Progenitor cell of endocrine pancreas (in vitro differentiated cells): Measurements from ENCODE around the gene EHBP1. TPM values are rescaled to one million over a fixed set of nuclear protein-coding genes. Genes with fewer than 3 reads are reported as not detected.

Experiments
- DNase-seq: peaks from one replicate; pipeline ENCODE4 v3.0.0; 2021; ENCODE audit warnings: low spot score; ENCODE audit not compliant: unreplicated experiment
- H3K27ac Mint-ChIP-seq: 2 replicates; pipeline ENCODE4 v1.8.0; 2021; ENCODE audit warnings: mild to moderate bottlenecking, moderate library complexity, mixed read lengths
- H3K27me3 Mint-ChIP-seq: 2 replicates; pipeline ENCODE4 v1.8.0; 2021; ENCODE audit warnings: mixed read lengths
- H3K36me3 Mint-ChIP-seq: 2 replicates; pipeline ENCODE4 v1.8.0; 2022; ENCODE audit warnings: mixed read lengths; ENCODE audit not compliant: insufficient read depth
- H3K4me1 Mint-ChIP-seq: 2 replicates; pipeline ENCODE4 v1.8.0; 2021; ENCODE audit warnings: low read depth, mixed read lengths
- H3K4me3 Mint-ChIP-seq: 2 replicates; pipeline ENCODE4 v1.8.0; 2021; ENCODE audit warnings: low read depth, mild to moderate bottlenecking, moderate library complexity, mixed read lengths
- H3K9me3 Mint-ChIP-seq: 2 replicates; pipeline ENCODE4 v1.8.0; 2021; ENCODE audit warnings: low read depth, mixed read lengths
- total RNA-seq: library from RNA; stranded (reverse); gene quantifications from 2 replicates; pipeline ENCODE4 v1.2.1, GENCODE V29; 2021
- TF ChIP-seq, protein P1 (sequence below): fragments of 200-600 bp; sonication (generic); IDR thresholded peaks from one replicate; pipeline ENCODE4 v1.5.0; 2021; ENCODE audit warnings: antibody characterized with exemption, mild to moderate bottlenecking; ENCODE audit not compliant: unreplicated experiment

Gene EHBP1
- total RNA-seq, 1 donor from 2014 or later = 45.6 TPM

DNA sequence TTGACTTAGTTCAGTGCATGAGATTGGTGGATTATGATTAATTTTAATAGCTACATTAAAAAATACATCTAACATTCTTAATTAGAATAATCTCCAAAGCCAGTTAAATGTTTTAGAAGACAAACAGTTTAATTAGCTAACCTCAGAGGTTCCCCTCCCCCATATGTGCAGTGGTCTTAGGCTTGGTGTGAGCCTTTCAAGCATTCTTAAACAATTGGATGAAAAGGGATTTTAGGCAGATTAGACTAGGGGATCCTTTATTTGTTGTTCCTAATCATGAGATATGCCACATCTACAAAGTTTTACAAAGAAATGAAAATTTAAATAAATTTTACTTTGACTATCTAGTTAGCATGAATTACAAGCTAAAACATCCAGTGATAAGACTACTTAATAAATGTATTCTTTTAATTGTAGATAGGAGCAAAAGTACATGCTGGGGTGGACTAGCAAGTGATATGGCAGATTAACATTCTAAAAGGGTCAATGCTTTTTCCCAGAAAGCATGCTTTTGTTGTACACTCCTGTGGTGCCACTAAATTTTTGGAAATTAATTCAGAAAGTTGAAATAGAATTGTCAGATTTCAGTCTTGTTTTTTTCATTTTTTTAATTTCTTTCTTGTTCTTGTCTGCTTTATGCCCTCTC lies 302.4 kb downstream of the EHBP1 start:
- TF ChIP-seq, protein P1, sequence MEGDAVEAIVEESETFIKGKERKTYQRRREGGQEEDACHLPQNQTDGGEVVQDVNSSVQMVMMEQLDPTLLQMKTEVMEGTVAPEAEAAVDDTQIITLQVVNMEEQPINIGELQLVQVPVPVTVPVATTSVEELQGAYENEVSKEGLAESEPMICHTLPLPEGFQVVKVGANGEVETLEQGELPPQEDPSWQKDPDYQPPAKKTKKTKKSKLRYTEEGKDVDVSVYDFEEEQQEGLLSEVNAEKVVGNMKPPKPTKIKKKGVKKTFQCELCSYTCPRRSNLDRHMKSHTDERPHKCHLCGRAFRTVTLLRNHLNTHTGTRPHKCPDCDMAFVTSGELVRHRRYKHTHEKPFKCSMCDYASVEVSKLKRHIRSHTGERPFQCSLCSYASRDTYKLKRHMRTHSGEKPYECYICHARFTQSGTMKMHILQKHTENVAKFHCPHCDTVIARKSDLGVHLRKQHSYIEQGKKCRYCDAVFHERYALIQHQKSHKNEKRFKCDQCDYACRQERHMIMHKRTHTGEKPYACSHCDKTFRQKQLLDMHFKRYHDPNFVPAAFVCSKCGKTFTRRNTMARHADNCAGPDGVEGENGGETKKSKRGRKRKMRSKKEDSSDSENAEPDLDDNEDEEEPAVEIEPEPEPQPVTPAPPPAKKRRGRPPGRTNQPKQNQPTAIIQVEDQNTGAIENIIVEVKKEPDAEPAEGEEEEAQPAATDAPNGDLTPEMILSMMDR = no peak
- Mint-ChIP-seq H3K4me1 (peaks cover 4% of the 10 kb centered on the region), H3K9me3 (no peaks in the 10 kb centered on the region), H3K4me3 (no peak overlapping the region), H3K27ac (no peak overlapping the region), H3K36me3 (peaks cover 2% of the 10 kb centered on the region), H3K27me3 (no peaks in the 10 kb centered on the region)
- no peak for DNase-seq

DNA sequence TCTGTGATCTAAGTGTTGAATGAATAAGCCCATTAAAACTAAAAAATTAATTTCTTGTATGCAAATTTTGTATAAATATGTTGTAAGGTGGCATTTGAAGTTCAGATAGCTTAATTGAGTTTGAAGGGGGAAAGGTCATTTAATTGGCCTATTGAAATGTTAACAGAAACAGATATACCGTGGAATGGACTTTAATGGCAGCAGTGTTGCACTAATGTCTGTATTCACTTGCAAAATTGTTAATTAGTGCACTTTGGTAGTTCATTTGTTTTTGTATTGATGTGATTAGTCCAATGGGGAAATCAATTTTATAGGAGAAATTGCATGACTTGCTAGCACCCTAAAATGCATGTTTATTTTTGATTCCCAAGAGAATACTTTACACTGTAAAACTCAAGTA lies 303.3 kb downstream of the EHBP1 start:
- Mint-ChIP-seq H3K4me3 (no peak overlapping the region), H3K27me3 (no peaks in the 10 kb centered on the region), H3K36me3 (peaks cover 2% of the 10 kb centered on the region), H3K27ac (no peak overlapping the region), H3K4me1 (peaks cover 4% of the 10 kb centered on the region), H3K9me3 (no peaks in the 10 kb centered on the region)
- no peak for DNase-seq
- TF ChIP-seq, protein P1 = no peak

DNA sequence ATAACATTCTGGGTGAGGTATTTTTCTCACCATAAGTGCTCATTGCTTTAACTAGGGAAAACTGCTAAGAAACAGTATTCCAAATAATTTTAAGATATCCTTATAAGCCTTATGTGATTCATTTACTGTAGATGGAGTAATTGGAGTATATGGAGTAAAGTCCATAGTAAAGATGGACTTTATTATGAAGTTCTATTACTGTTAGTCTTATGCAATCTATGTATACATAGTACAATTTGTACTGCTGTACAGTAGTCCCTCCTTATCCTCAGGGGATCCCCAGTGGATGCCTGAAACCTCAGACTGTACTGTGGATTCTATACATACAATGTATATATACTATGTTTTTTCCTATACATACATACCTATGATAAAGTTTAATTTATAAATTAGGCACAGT lies 304.0 kb downstream of the EHBP1 start:
- TF ChIP-seq, protein P1 = no peak
- Mint-ChIP-seq H3K27me3 (no peaks in the 10 kb centered on the region), H3K4me1 (peaks cover 4% of the 10 kb centered on the region)

DNA sequence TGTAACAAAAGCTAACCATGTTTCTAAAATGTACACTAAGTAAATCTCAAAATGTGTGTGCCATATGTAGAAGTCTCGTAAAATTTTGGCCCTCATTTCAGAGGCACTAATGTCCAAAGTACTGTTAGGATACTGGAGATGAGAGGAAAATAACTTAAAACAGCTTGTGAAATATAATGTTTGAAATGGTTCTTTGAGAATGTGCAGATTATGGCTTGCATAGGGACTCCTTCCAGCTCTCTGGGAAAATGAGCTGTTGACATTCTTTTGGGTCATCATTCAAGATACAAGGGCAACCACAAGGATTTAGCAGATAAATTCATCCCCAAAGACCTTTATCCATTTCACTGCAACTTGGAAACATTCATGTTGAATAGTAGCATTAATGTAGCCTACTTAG lies 307.0 kb downstream of the EHBP1 start:
- TF ChIP-seq, protein P1 = no peak
- DNase-seq = no peak
- Mint-ChIP-seq H3K9me3 (no peaks in the 10 kb centered on the region), H3K27ac (no peak overlapping the region), H3K4me3 (no peak overlapping the region), H3K4me1 (peaks cover 4% of the 10 kb centered on the region), H3K27me3 (no peaks in the 10 kb centered on the region), H3K36me3 (peaks cover 2% of the 10 kb centered on the region)

More for the DNA sequence above, 304.0 kb downstream of the EHBP1 start:
- Mint-ChIP-seq H3K9me3 (no peaks in the 10 kb centered on the region), H3K36me3 (peaks cover 2% of the 10 kb centered on the region), H3K27ac (no peak overlapping the region), H3K4me3 (no peak overlapping the region)
- DNase-seq = no peak

DNA sequence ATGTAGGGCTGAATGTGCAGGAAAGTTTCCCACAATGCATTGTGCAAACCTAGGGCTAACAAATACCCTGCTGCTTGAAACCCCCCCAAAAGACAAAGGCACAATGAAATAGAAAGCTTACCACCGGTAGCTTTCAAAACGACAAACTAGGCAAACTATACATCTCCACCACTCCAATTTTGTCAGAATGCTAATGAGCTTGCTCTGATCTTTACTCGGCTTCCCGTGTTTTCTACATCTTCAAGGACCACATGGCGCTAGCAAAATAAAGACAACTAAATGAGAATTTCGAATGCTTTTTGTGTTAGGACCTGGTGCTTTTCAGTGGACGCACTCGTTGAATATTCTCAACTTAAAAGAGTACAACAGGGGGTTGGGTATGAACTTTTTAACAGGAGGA lies 307.9 kb downstream of the EHBP1 start:
- Mint-ChIP-seq H3K4me3 (no peak overlapping the region), H3K9me3 (no peaks in the 10 kb centered on the region), H3K36me3 (peaks cover 2% of the 10 kb centered on the region), H3K27ac (no peak overlapping the region), H3K4me1 (peaks cover 4% of the 10 kb centered on the region), H3K27me3 (no peaks in the 10 kb centered on the region)
- DNase-seq = no peak
- TF ChIP-seq, protein P1 = no peak
